ENCODE measurements around the gene GRID2.

DNA sequence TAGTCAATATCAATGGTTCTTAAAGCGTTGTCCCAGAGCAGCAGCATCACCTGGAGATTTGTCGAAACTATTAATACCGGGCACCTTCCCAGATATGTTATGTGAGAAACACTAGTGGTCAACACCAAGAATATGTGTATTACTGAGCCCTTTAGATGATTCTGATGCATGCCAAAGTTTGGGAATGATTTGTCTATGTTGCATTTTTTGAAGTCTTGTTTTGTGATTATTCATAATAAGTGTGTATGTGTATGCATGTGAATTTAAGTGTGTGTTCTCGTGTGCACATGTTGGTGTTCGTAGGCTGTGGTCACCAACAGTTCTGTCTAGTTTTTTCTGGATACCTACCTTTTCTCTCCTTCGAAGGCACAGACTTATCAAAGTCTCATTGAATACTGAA is 749.4 kb downstream of the GRID2 start:
- no peak for TF ChIP-seq YY1 (IDR thresholded peaks at IDR 0.05; ENCODE audit: low read depth, low read length)
- no peak for TF ChIP-seq TCF12 (IDR thresholded peaks at IDR 0.05; ENCODE audit: low read depth, low read length)
- TF ChIP-seq SMARCA5 (IDR thresholded peaks at IDR 0.05): no peak
- TF ChIP-seq POLR2A (IDR thresholded peaks at IDR 0.05; ENCODE audit: low read depth, low read length): no peak
- no peak for TF ChIP-seq KDM1A (IDR thresholded peaks at IDR 0.05; ENCODE audit: borderline replicate concordance)
- no peak for TF ChIP-seq PAX5 (IDR thresholded peaks at IDR 0.05; ENCODE audit: borderline replicate concordance, low read depth, low read length)
- TF ChIP-seq GABPA (IDR thresholded peaks at IDR 0.05; ENCODE audit: low read depth): no peak
- TF ChIP-seq MAX (IDR thresholded peaks at IDR 0.05; ENCODE audit: low read depth, low read length): no peak
- TF ChIP-seq SREBF2 (IDR thresholded peaks at IDR 0.05; ENCODE audit: low read length): no peak

Measured in GM12878 (cell line).